CD4-positive, alpha-beta T cell treated with Interleukin-17A for 4 hours (primary cell): ENCODE measurements around the gene IGFL1.
"Not testable (repeated sequence)": the region's sequence is repeated elsewhere in the genome, so short reads cannot be mapped to it uniquely, and the experiment has no call there.

Source experiments
- DNase-seq: peaks from one replicate; pipeline ENCODE4 v3.0.0-alpha.2; 2020; ENCODE audit warnings: mixed read lengths

IGFL1 gene

GRCh38 chr19:46273931-46274330, 44.4 kb downstream of the IGFL1 start:
- DNase-seq: not testable (repeated sequence)

GRCh38 chr19:46279177-46279576, 49.6 kb downstream of the IGFL1 start:
- DNase-seq: no peak
